ENCODE data around the gene ARHGEF28.
A peak's percentile ranks its signal among the peaks of the same experiment; 100 is the strongest.

GRCh38 chr5:73985145-73985544 lies 359.1 kb downstream of the ARHGEF28 start:
- TF ChIP-seq CTCF (IDR thresholded peaks at IDR 0.05) (peak in 1 of 3 experiments; percentile 35), POLR2AphosphoS5 (IDR thresholded peaks at IDR 0.05) (no peak)
